GM19023 (cell line): ENCODE results near the gene MEI1.
A peak's percentile ranks its signal among the peaks of the same experiment; 100 is the strongest.
"Not testable (repeated sequence)": the region's sequence is repeated elsewhere in the genome, so short reads cannot be mapped to it uniquely, and the experiment has no call there.

Source experiments
- ATAC-seq: cut with Tn5 transposase; IDR thresholded peaks from one replicate; pipeline ENCODE4 v1.9.1; 2021; ENCODE audit warnings: mild to moderate bottlenecking, moderate library complexity; ENCODE audit not compliant: unreplicated experiment

The MEI1 gene

DNA sequence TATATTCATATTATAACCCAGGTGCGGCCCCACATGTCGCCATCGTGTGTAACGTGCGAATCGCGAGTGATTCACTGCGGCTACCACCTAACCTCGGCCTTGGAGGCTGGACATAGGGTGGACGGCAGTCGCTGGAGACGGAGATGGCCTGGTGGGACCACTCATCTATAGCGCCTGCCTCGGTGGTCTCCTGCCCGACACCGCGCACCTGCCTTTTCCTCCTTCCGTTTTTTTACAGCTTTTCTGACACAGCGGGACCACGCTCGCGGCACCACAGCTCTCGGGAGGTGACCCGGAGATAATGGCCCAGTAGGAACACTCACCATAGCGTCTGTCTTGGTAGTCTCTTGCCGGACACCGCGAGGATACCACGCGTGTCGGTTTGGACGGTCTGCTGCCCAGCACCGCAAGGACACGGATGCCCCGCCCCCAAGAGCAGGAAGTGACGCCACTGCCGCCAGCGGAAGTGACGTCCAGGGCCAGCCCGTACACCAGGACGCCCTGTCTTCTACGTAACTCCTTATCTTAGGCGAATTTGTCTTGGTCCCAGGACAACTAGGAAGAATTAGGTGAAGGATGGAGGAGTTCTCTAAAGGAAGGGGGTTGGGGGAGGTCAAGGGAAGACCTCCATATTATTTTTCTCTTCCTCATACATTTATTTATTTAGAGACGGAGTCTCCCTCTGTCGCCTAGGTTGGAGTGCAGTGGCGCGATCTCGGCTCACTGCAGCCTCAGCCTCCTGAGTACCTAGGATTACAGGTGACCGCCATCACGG lies 17.1 kb upstream of the MEI1 start:
- no peak for ATAC-seq

DNA sequence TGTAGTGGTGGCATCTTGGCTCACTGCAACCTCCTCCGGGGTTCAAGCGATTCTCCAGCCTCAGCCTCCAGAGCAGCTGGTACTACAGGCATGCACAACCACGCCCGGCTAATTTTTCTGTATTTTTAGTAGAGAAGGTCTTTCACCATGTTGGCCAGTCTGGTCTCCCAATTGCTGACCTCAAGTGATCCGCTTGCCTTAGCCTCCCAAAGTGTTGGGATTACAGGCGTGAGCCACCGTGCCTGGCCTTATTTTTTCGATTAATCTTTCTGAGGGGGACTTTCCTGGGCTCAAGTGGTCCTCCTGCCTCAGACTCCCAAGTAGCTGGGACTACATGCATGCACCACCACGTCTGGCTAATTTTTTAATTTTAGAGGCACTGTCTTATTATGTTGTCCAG lies 16.3 kb upstream of the MEI1 start:
- no peak for ATAC-seq

DNA sequence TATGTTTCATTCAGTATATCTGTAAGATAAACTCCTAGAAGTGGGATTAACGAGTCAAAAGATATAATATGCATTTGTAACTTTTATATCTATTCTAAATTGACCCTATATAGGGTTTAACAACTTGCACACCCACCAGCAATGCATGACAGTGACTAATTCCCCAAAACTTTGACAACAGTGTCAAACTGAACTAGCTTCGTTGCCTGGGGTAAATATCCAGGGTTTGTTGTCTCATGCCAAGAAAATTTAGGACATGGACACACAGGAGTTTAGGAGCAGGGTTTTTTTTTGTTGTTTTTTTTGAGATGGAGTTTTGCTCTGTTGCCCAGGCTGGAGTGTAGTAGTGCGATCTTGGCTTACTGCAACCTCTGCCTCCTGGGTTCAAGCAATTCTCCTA lies 15.7 kb upstream of the MEI1 start:
- no peak for ATAC-seq

DNA sequence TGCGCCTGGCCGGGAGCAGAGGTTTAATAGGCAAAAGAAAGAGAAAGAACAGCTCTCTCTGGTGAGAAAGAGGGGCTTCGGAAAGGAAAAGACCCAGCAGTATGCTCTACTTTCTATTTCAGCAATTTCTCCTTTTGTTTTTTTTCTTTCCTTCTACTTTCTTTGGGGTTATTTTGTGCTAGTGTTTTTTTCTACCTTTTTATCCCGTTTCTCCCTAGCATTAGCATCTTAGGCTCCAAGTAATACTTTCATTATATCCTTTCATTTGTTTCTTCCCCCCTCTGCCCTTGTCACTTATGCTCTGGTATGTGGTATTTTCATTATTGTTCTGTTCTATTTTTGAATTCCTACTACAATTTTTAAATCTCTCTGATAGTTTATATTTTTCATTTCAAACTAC lies 15.1 kb upstream of the MEI1 start:
- ATAC-seq = no peak

DNA sequence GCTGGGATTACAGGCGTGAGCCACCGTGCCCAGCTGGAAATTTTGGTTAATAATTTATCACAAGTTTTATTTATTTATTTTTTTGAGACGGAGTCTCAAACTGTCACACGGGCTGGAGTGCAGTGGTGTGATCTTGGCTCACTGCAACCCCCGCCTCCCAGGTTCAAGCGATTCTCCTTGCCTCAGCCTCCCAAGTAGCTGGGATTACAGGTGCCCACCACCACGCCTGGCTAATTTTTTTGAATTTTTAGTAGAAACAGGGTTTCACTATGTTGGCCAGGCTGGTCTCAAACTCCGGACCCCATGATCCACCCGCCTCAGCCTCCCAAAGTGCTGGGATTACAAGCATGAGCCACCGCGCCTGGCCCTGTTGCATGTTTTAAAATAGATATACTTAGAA lies 12.4 kb upstream of the MEI1 start:
- ATAC-seq = not testable (repeated sequence)

DNA sequence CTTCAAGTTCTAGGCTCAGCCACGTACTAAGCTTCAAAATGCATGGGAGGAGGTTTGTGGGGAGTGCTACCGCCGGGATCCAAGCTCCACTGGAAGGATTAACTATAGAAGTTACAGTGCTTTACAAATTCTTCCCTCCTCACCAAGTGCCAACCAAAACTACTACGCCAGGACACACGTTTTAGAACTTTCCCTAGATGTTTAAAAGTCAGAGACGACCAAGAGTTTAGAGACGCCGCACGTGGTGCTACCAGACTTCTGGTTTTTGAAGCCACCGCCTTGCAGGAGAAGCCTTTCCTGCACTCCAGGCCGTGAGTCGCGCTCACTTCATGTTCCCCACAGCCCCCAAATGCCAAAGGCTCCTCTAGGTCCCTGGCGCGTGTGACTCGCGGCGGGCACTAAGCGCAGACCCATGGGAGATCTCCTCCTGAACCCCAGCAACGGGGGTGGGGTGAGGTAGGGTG lies 11.4 kb upstream of the MEI1 start:
- no peak for ATAC-seq

DNA sequence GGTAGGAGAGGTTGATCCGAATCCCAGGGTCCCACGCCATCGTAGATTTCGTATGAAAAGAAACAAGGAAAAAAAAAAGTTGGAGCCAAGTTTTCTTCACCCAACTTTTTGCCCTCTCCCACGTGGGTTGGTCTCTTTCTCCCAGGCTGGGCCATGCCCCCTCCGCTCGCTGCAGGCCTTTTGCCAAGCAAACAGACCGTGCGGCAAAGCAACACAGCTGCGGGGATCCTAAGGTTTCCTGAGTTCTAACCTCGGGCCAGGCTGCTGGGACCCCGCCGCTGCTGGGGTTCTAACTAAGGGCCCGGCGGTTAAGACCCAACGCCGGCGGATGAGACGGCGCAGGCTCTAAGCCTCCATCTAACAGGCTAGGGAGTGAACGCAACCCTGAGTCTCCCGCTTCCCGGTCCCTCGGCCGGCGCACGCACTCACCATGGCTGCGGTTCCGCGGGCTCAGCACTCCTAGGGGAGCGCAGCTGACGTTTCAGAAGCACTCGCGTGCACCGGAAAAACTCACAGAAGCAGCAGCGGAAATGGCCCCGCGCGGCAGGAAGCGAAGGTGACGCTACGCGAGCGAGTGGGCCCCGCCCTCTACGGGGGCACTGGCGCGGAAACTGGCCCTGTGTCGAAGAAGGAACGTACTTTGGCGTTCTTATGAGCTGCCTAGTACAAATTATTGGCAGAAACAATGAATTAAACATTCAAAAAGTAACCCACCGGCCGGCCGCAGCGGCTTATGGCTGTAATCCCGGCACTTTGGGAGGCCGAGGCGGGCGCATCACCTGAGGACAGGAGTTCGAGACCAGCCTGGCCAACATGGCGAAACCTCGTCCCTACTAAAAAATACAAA lies 10.7 kb upstream of the MEI1 start, which contains the start of gene SNU13:
Gene SNU13 (minus strand): TSS at position 503 of the 847 bp plus-strand sequence. CDS start 71 bp downstream, at position 432.
- peak; percentile 83 for ATAC-seq

DNA sequence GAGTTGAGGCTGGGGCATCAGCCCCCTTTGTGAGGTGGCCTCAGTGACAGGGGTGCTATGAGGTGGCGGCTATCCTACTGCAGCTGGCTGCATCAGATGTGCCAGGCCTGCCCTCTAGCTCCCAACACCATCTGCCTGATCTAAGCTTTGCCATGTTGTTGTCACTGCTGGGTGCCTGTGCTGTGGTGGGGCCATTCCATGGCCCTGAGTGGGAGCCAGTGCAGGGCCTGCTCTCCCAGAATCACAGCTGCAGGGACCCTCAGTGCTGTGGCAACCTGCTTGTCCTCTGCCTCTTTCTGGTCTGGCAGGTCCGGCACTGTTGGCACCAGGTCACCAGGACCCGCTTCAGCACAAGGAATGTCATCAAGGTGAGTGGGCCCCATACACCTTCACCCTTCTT lies 8.8 kb upstream of the MEI1 start:
- ATAC-seq = no peak

DNA sequence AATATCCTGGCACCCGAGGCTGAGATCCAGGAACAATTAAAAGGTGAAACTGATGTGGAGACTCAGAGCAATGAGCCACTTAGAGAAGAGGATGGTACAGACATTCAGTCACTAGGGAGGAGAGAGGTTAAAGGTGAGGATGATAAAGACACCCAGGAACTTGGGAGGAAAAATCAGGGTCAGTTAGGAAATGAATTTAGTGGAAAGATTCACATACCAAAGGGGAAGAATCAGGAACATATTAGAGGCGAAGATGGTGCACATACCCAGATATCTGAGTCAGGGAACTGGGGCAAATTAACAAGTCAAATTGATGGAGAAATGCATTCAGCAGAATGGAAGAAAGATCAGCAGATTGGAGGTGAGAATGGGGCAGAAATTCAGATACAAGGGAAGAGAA lies 4.1 kb upstream of the MEI1 start:
- no peak for ATAC-seq

DNA sequence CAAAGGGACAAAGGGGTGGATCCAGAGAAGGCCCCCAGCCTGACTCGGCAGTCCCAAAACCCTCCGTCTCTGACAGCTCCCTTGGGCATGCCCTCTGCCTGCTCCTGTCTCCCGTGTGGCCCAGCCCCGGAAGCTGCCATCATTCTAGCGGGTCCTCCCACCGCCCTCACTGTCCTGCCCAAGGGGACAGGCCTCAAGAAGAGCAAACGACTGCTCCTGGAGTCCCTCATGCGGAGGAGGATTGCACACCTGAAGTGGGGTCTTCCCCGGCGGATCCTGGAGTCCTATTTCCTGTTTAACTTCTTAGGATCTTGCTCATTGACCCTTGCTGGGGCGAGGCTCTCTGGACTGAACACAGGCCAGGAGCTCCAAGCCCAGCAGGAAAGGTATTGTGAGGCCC lies 2.6 kb upstream of the MEI1 start:
- ATAC-seq = no peak

DNA sequence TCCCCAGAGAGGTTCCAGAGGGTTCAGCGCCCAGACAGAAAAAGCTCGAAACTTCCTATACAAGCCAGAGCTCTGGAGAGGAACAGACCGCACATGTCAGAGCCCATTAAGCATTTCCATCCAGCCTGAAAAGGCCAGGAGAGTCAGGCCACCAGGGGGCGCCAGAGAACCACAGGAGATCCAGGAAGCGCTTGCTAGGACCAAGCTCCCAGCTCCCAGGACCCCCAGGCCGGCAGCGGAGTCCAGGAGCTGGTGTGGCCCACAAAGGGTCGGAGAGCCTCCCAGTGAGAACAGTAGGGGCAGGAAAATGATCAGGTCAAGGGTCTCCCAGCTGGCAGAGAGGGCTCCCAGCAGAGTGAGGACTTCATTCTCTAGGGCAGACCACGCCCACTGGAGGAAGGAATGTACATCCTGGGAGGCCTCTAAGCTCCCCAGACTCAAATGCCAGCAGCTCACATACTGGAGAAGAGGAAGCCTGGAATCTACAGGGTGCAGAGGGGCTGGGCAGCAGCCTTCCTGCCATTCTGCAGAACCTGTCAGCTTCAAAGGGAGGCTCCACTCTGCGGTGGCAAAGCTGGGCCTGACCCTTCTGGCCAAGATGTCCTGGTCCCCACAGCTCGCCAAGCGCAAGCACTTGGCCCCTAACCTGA lies 2.1 kb upstream of the MEI1 start:
- ATAC-seq = no peak

DNA sequence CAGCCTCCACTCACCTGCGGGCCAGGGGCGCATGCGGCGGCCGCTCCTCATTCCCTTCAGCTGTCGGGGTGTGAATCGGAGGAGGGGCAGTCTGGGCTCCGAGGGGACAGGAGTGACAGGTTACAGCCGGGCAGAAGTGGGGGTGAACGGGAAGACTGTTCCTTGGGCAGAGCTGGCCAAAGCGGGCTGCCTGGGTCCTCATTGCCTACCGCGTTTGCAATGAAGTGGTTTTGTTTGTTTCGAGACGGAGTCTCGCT lies 733 bp downstream of the MEI1 start:
- no peak for ATAC-seq

DNA sequence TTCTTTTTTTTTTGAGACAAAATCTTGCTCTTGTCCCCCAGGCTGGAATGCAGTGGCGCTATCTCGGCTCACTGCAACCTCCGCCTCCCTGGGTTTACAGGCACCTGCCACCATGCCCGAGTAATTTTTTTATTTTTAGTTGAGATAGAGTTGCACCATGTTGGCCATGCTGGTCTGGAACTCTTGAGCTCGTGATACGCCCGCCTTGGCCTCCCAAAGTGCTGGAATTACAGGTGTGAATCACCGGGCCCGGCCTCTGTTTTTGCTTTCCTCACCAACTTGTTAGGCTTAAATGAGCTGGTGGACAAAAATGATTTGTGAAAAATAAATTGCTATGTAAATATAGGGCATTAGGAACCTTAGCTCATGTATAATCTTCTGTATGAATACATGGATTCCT lies 3.5 kb downstream of the MEI1 start:
- no peak for ATAC-seq

DNA sequence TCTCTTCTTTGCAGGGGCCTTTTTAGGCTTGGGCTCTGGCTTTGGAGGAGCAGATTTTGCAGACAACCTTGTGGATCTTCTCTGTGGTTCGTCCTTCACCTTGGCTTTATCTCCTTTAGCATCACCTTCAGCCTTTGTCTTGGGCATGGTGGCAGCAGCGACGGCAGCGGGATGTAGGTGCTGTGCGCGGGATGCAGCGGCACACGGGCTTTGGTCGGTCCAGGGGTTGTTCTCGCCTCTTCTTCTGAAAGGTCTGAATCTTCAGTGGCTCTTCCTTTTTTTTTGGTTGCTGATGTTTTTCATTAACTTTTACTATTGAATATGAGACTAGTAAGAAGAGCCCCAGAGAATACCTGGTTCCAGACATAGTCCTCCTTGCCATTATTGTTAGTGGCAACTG lies 10.0 kb downstream of the MEI1 start:
- no peak for ATAC-seq

DNA sequence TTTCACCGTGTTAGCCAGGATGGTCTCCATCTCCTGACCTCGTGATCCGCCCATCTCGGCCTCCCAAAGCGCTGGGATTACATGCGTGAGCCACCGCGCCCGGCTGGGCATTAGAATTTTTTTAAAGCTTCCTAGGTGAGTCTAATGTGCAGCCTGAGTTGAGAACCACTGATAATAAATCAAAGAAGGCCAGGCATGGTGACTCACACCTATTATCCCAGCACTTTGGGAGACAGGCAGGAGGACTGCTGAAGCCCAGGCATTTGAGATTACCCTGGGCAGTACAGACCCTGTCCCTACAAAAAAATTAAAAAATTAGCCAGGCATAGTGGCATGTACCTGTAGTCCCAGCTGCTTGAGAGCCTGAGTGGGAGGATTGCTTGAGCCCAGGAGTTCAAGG lies 13.7 kb downstream of the MEI1 start:
- ATAC-seq = no peak

DNA sequence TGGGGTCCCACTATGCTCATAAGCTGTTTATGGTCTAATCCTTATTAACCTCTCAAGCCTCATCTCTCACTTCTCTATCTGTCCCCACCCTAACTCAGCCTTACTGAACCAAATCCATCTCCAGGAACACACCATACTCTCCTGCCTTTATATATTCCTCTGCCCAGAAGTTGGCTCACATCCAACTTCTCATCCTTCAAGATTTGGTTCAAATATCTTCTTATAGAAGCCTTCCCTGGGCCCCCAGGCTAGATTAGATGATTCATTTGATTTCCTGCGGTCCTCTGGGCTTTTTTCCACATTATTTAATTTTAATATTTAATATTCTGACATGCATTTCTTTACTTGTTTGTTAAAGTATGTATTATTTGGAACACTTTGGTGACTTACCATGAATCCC lies 23.2 kb downstream of the MEI1 start:
- ATAC-seq = no peak

DNA sequence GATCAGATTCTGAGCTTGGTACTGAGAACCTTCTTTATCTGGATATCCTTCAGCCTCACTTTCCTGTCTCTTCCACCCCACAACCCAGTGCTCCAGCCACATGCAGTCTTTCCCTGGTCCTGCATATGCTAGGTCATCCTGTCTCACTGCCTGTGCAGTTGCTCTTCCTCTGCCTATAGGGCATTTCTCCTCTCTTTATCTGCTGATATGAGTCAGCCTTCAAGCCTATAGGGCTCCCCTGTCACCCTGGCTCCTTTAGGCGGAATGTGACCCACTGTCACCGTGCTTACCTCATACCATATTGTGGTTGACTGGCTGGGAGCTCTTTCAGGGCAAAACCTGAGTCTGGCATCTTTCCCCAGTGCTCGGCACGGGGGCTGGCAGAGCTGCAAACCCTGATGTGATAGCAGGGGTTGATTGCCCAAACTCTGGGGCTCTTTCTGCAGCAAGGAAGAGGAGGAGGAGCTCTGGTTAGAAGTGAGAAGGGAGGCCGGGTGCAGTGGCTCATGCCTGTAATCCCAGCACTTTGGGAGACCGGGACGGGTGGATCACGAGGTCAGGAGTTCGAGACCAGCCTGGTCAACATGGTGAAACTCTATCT lies 26.3 kb downstream of the MEI1 start:
- ATAC-seq = no peak

DNA sequence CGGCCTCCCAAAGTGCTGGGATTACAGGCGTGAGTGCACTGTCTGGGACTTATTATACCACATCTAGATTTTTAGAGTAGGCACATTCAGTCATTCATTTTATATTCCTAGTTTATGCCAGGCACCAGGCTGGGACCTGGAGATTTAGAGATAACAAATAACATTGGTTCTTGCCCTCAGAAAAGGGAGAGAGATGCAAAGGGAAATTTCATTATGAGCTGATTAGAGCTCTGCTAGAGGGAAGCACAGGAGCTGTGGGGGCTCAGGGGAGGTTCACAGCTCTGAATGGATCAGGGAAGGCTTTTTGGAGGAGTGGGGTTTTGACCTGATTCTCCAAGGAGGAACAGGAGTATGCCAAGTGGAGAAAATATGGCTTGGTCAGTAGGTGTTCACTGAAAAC lies 32.3 kb downstream of the MEI1 start:
- ATAC-seq = no peak

DNA sequence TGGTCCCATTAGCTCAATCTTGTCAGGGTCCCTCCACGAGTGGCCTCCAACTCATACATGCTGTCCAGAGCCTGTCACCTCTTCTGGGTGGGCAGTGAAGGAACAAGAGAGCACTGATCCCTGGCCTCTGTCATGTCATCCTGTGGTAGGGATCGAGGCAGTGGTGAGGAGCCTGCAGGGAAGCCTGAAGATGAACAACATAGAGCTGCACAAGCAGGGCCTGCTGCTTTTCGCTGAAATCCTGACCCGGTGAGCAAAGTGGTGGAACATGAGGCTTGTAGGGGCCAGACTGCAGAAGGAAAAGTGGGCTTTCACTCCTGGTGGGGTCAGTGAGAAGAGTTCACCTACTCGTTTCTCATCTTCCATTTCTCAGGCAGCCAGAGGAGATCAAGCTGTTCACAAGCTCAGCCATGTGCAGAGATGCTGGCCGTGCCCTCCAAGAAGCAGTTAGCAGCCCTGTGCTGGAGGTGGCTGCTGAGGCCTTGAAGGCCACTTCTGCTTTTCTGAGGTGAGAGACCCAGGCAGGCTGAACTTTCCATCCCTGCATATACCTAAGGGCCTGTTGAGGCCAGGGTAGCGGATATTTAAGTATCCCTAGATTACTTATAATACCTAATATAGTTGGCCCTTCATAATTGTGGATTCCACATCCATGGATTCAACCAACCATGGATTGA lies 32.9 kb downstream of the MEI1 start:
- ATAC-seq = no peak

DNA sequence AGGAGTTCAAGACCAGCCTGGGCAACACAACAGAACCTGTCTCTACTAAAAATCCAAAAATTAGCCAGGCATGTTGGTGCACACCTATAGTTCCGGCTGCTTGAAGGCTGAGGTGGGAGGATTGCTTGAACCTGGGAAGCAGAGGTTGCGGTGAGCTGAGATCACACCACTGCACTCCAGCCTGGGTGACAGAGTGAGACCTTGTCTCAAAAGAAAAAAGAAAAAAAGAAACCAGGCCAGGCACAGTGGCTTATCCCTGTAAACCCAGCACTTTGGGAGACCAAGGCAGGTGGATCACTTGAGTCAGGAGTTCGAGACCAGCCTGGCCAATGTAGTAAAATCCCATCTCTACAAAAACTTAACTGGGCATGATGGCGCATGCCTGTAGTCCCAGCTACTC lies 33.9 kb downstream of the MEI1 start:
- not testable (repeated sequence) for ATAC-seq

DNA sequence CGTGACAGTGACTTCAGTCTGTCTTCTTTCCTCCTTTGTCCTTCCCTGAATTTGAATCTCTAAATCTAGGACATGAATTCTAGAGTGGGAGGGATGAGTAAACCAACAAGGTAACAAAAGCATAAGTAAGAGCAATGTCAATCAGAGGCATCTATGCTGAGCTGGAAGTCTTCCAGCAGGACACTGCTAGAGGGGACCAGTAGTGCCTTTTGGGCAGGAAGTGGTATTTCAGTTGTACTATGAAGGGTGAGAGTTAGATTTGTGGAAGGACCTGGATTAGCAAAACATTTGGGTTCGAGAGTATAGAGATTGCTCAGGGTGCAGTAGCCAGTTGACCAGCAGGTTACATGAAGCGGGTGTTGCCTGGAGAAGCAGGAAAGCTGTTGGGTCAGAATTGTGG lies 40.3 kb downstream of the MEI1 start:
- no peak for ATAC-seq
